Liver (tissue), 9 donors: ENCODE data around the gene NANOS1. TPM values are rescaled to one million over a fixed set of nuclear protein-coding genes. Genes with fewer than 3 reads are reported as not detected.

Source experiments
- DNase-seq: peaks from one replicate; pipeline ENCODE4 v3.0.0-alpha.2; 2017; ENCODE audit warnings: low spot score
- H3K27ac ChIP-seq, 2 donors: one replicate each; pipeline ENCODE4 v1.7.0; 2013; ENCODE audit warnings: inconsistent platforms in 2 of 2, low read length in 2 of 2, control low read depth in 1 of 2, low read depth in 1 of 2, mild to moderate bottlenecking in 1 of 2
- H3K27me3 ChIP-seq, 4 donors: one replicate each; pipeline versions ENCODE4 v1.6.1 to v1.7.0; 2013; ENCODE audit warnings: low read length in 3 of 4, inconsistent platforms in 1 of 4, mild to moderate bottlenecking in 1 of 4, moderate library complexity in 1 of 4; ENCODE audit not compliant: control insufficient read depth in 4 of 4, insufficient read depth in 4 of 4
- H3K36me3 ChIP-seq, 4 donors: one replicate each; pipeline versions ENCODE4 v1.6.1 to v1.7.0; 2013; ENCODE audit warnings: low read length in 3 of 4, mild to moderate bottlenecking in 3 of 4, low read depth in 1 of 4, moderate library complexity in 1 of 4; ENCODE audit not compliant: control insufficient read depth in 4 of 4, insufficient read depth in 3 of 4
- H3K4me1 ChIP-seq, 4 donors: one replicate each; pipeline versions ENCODE4 v1.6.1 to v1.7.0; 2013; ENCODE audit warnings: low read length in 3 of 4, mild to moderate bottlenecking in 3 of 4, moderate library complexity in 1 of 4; ENCODE audit not compliant: control insufficient read depth in 4 of 4, insufficient read depth in 4 of 4
- H3K4me3 ChIP-seq, 3 donors: one replicate each; pipeline versions ENCODE4 v1.6.1 to v1.7.0; 2013; ENCODE audit warnings: low read length in 3 of 3, control low read depth in 1 of 3, low read depth in 1 of 3, mild to moderate bottlenecking in 1 of 3
- H3K9ac ChIP-seq, 2 donors: one replicate each; pipeline ENCODE4 v1.7.0; 2013; ENCODE audit warnings: low read length in 2 of 2, mild to moderate bottlenecking in 2 of 2, moderate library complexity in 2 of 2, control low read depth in 1 of 2, low read depth in 1 of 2
- H3K9me3 ChIP-seq, 4 donors: one replicate each; pipeline versions ENCODE4 v1.6.1 to v1.7.0; 2013; ENCODE audit warnings: low read length in 3 of 4; ENCODE audit not compliant: control insufficient read depth in 4 of 4
- EGR1 ChIP-seq, 2 donors: IDR thresholded peaks; 2 replicates each; pipeline ENCODE4 v1.6.1; 2016 to 2018; ENCODE audit warnings: antibody characterized with exemption in 2 of 2, low read depth in 2 of 2
- FOXA1 ChIP-seq: IDR thresholded peaks from 2 replicates; pipeline ENCODE4 v1.6.1; 2016; ENCODE audit warnings: antibody characterized with exemption
- FOXA2 ChIP-seq: IDR thresholded peaks from 2 replicates; pipeline ENCODE4 v1.6.1; 2016; ENCODE audit warnings: antibody characterized with exemption
- GABPA ChIP-seq, 2 donors: IDR thresholded peaks in 1 of 2; conservative IDR thresholded peaks in 1 of 2; 2 replicates each; pipeline ENCODE4 v1.6.1; 2016; ENCODE audit warnings: antibody characterized with exemption in 2 of 2, mild to moderate bottlenecking in 1 of 2, moderate library complexity in 1 of 2
- HNF4A ChIP-seq, 2 donors: conservative IDR thresholded peaks; 2 replicates each; pipeline ENCODE4 v1.6.1; 2016; ENCODE audit warnings: antibody characterized with exemption in 2 of 2, mild to moderate bottlenecking in 2 of 2
- HNF4G ChIP-seq: IDR thresholded peaks from 2 replicates; pipeline ENCODE4 v1.6.1; 2016; ENCODE audit warnings: antibody characterized with exemption
- NR2F2 ChIP-seq: IDR thresholded peaks from 2 replicates; pipeline ENCODE4 v1.6.1; 2016; ENCODE audit warnings: antibody characterized with exemption
- RAD21 ChIP-seq, 2 donors: IDR thresholded peaks; 2 replicates each; pipeline ENCODE4 v1.6.1; 2016; ENCODE audit warnings: antibody characterized with exemption in 2 of 2, mild to moderate bottlenecking in 2 of 2
- RXRA ChIP-seq, 2 donors: IDR thresholded peaks; 2 replicates each; pipeline ENCODE4 v1.6.1; 2017 to 2018; ENCODE audit warnings: antibody characterized with exemption in 2 of 2, mild to moderate bottlenecking in 1 of 2
- SP1 ChIP-seq: IDR thresholded peaks from 2 replicates; pipeline ENCODE4 v1.6.1; 2018; ENCODE audit warnings: antibody characterized with exemption, mild to moderate bottlenecking
- YY1 ChIP-seq: IDR thresholded peaks from 2 replicates; pipeline ENCODE4 v1.6.1; 2016; ENCODE audit warnings: antibody characterized with exemption, mild to moderate bottlenecking
- WGBS: extraction: QIAGEN DNeasy Blood & Tissue Kit; methylation state at CpG from one replicate; pipeline ENCODE4 v1.1.7; 2013; 5-methylcytosine and 5-hydroxymethylcytosine counted together
- polyA plus RNA-seq, 2 donors: library from polyadenylated mRNA; stranded (reverse) in 1 of 2; unstranded in 1 of 2; fragments of 200-250 nt in 1 of 2; fragments of >200 nt in 1 of 2; fragmentation: Nextera tagmentation in 1 of 2; extraction: Ambion mirVana in 1 of 2; gene quantifications; one replicate each; pipeline versions ENCODE4 v1.2.1 to v1.2.3, GENCODE V29; 2013 to 2015
- total RNA-seq, 2 donors: library from RNA; depleted of rRNA; stranded (reverse); fragments of >200 nt; gene quantifications; one replicate each; pipeline ENCODE4 v1.2.3, GENCODE V29; 2014
- TF ChIP-seq, protein P1 (sequence below): IDR thresholded peaks from 2 replicates; pipeline ENCODE4 v1.6.1; 2016; ENCODE audit warnings: antibody characterized with exemption, mild to moderate bottlenecking
- TF ChIP-seq, protein P2 (sequence below): fragments of 150-350 bp; IDR thresholded peaks from 2 replicates; pipeline ENCODE4 v1.5.1; 2017; ENCODE audit warnings: improper control_type of control experiment, low read depth, low read length; ENCODE audit not compliant: missing input control
- TF ChIP-seq, protein P3 (sequence below): IDR thresholded peaks from 2 replicates; pipeline ENCODE4 v1.6.1; 2016; ENCODE audit warnings: antibody characterized with exemption
- TF ChIP-seq, protein P4 (sequence below): IDR thresholded peaks from 2 replicates; pipeline ENCODE4 v1.6.1; 2016; ENCODE audit warnings: antibody characterized with exemption
- donor health status: healthy.
- donor health status: healthy.
- donor health status: healthy.
- donor health status: healthy.
- donor health status: healthy.

Gene NANOS1
- total and polyA plus RNA-seq, 4 donors = 0.07 to 1.1 (median 0.10) TPM

DNA sequence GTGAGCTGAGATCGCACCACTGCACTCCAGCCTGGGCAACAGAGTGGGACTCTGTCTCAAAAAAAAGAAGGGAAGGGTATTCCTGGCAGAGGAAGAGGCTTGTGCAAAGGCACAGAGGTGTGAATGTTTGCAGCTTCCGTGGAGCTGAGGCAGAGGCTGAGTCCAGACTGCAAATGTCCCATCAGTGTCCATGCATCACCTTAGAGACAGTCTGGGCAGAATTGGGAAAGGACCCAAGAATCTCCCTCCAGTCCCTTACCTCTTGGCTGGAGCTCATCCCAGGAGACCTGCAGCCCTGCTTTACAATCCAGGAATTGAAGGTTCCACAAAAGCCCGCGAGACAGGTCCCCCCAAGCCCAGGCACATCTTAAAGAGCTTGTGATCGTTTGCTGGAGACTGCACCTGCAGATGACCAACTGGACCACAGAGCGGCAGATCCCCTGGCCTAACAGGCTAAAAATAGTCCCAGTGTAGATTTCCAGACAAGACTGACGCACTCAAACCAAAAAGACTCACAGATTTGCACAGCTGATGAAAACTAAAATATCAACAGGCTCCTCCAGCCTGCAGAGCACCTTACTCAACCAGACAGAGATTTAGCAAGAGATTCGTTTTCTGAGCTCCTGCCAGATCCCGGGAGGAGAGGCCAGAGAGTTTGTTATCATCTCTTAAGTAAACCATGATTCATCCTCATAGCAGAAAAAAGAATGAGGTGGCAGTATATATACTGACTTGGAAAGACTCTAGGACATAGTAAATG, 22.9 kb upstream of the NANOS1 start (continued):
- no peak for TF ChIP-seq HNF4G
- TF ChIP-seq YY1 = no peak

DNA sequence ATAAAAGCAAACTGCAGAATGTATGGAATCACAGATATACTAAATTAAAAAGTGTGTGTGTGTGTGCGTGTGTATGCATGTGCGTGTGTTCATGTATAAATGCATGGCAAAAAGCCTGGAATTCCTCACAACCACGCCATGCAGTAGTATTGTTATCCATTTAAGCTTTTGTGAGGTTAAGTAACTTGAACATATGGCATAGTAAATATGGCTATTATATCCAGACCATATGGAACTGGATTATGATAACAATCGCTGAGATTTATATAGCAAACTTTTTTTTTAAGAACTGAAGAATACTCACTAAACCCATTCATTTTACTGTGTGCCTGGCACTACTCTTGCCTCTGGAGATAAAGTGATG, 22.3 kb upstream of the NANOS1 start:
- no peak overlapping the region for H3K9ac ChIP-seq
- 73% methylated on average over 4 of the region's 4 CpGs for WGBS
- DNase-seq = no peak
- H3K4me3 ChIP-seq = no peak overlapping the region
- H3K36me3 ChIP-seq = no peaks in the 10 kb centered on the region
- H3K9me3 ChIP-seq = no peaks in the 10 kb centered on the region
- no peak overlapping the region for H3K27ac ChIP-seq
- H3K4me1 ChIP-seq = no peaks in the 10 kb centered on the region
- H3K27me3 ChIP-seq = peaks cover 0 to 2% (median 0%) of the 10 kb centered on the region in 4 donors
- TF ChIP-seq RXRA (IDR thresholded peaks at IDR 0.05) = no peak
- no peak for TF ChIP-seq NR2F2
- no peak for TF ChIP-seq GABPA (IDR thresholded peaks at IDR 0.05 in 1 of 2, conservative IDR thresholded peaks at IDR 0.05 in 1 of 2)
- TF ChIP-seq SP1 = no peak
- TF ChIP-seq, protein P1, sequence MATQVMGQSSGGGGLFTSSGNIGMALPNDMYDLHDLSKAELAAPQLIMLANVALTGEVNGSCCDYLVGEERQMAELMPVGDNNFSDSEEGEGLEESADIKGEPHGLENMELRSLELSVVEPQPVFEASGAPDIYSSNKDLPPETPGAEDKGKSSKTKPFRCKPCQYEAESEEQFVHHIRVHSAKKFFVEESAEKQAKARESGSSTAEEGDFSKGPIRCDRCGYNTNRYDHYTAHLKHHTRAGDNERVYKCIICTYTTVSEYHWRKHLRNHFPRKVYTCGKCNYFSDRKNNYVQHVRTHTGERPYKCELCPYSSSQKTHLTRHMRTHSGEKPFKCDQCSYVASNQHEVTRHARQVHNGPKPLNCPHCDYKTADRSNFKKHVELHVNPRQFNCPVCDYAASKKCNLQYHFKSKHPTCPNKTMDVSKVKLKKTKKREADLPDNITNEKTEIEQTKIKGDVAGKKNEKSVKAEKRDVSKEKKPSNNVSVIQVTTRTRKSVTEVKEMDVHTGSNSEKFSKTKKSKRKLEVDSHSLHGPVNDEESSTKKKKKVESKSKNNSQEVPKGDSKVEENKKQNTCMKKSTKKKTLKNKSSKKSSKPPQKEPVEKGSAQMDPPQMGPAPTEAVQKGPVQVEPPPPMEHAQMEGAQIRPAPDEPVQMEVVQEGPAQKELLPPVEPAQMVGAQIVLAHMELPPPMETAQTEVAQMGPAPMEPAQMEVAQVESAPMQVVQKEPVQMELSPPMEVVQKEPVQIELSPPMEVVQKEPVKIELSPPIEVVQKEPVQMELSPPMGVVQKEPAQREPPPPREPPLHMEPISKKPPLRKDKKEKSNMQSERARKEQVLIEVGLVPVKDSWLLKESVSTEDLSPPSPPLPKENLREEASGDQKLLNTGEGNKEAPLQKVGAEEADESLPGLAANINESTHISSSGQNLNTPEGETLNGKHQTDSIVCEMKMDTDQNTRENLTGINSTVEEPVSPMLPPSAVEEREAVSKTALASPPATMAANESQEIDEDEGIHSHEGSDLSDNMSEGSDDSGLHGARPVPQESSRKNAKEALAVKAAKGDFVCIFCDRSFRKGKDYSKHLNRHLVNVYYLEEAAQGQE = no peak
- TF ChIP-seq, protein P2, sequence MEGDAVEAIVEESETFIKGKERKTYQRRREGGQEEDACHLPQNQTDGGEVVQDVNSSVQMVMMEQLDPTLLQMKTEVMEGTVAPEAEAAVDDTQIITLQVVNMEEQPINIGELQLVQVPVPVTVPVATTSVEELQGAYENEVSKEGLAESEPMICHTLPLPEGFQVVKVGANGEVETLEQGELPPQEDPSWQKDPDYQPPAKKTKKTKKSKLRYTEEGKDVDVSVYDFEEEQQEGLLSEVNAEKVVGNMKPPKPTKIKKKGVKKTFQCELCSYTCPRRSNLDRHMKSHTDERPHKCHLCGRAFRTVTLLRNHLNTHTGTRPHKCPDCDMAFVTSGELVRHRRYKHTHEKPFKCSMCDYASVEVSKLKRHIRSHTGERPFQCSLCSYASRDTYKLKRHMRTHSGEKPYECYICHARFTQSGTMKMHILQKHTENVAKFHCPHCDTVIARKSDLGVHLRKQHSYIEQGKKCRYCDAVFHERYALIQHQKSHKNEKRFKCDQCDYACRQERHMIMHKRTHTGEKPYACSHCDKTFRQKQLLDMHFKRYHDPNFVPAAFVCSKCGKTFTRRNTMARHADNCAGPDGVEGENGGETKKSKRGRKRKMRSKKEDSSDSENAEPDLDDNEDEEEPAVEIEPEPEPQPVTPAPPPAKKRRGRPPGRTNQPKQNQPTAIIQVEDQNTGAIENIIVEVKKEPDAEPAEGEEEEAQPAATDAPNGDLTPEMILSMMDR = no peak
- TF ChIP-seq FOXA2 = no peak
- no peak for TF ChIP-seq FOXA1
- no peak for TF ChIP-seq HNF4A (conservative IDR thresholded peaks at IDR 0.05)

DNA sequence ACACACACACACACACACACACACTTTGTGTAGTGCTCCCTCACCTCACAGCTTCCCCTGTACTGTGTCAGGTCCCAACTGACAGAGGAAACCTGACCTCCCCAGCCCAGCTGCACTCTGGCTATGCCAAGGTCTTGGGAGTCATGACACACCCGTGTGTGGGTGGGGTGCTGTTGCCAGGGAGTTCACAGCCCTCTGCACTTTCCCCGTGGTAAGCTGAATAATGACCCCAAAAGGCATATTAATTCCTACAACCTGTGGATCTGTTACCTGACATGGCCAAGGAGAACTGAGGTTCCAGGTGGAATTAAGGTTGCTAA, 8.9 kb upstream of the NANOS1 start:
- Histone ChIP-seq H3K4me1 (no peaks in the 10 kb centered on the region), H3K9ac (no peak overlapping the region), H3K27ac (no peak overlapping the region), H3K36me3 (no peaks in the 10 kb centered on the region), H3K9me3 (no peaks in the 10 kb centered on the region), H3K4me3 (no peak overlapping the region), H3K27me3 (no peaks in the 10 kb centered on the region)
- 39% methylated on average over 2 of the region's 2 CpGs for WGBS
- DNase-seq = no peak
- TF ChIP-seq GABPA (IDR thresholded peaks at IDR 0.05 in 1 of 2, conservative IDR thresholded peaks at IDR 0.05 in 1 of 2) (no peak), FOXA1 (no peak), NR2F2 (no peak), RAD21 (IDR thresholded peaks at IDR 0.05) (no peak), HNF4G (no peak), HNF4A (conservative IDR thresholded peaks at IDR 0.05) (no peak), EGR1 (IDR thresholded peaks at IDR 0.05; ENCODE audit: low read depth in 2 of 2) (no peak)
- TF ChIP-seq, protein P2 = no peak
- TF ChIP-seq, protein P1 = no peak
- TF ChIP-seq, protein P3, sequence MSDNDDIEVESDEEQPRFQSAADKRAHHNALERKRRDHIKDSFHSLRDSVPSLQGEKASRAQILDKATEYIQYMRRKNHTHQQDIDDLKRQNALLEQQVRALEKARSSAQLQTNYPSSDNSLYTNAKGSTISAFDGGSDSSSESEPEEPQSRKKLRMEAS = no peak
- TF ChIP-seq, protein P4, sequence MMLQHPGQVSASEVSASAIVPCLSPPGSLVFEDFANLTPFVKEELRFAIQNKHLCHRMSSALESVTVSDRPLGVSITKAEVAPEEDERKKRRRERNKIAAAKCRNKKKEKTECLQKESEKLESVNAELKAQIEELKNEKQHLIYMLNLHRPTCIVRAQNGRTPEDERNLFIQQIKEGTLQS = no peak
